Fibroblast of lung (primary cell): ENCODE measurements around the gene SRA1.

ENCODE experiments used
- CTCF ChIP-seq, 2 donors: IDR thresholded peaks in 1 of 2; conservative IDR thresholded peaks in 1 of 2; 1 replicate in 1 of 2; 2 replicates in 1 of 2; pipeline ENCODE4 v1.5.1; 2011 to 2012; ENCODE audit warnings: low read length in 2 of 2, control low read depth in 1 of 2, inconsistent platforms in 1 of 2, low read depth in 1 of 2, mild to moderate bottlenecking in 1 of 2
- EZH2 ChIP-seq: IDR thresholded peaks from 2 replicates; pipeline ENCODE4 v1.5.1; 2012; ENCODE audit warnings: low read length, control low read depth, mild to moderate bottlenecking; ENCODE audit errors: missing control alignments

- TF ChIP-seq CTCF (conservative IDR thresholded peaks at IDR 0.05 in 1 of 2, IDR thresholded peaks at IDR 0.05 in 1 of 2; ENCODE audit: low read depth in 1 of 2, low read length in 2 of 2) (no peak), EZH2 (no peak)
Observed at GRCh38 chr5:140509898-140510297, 47.4 kb downstream of the SRA1 start.
